Caco-2 (cell line): Measurements from ENCODE around the gene CD46. TPM values are rescaled to one million over a fixed set of nuclear protein-coding genes. Genes with fewer than 3 reads are reported as not detected.
"Not testable (repeated sequence)": the region's sequence is repeated elsewhere in the genome, so short reads cannot be mapped to it uniquely, and the experiment has no call there.

Source experiments
- BruUV-seq: library from RNA; stranded (reverse); fragments of 400-500 nt; replicated peaks from 2 replicates; lab custom pipeline; 2021; lab: Mats Ljungman, UMichigan
- CTCF ChIA-PET: fragments of 300-600 bp; sonication (Branson Sonifier 250); formaldehyde crosslinking; loops from one replicate; lab custom pipeline; 2022; ENCODE audit warnings: antibody characterized with exemption; lab: Charles Lee
- POLR2A ChIA-PET: fragments of 300-600 bp; sonication (Branson Sonifier 250); formaldehyde crosslinking; loops from one replicate; lab custom pipeline; 2022; ENCODE audit warnings: antibody characterized with exemption; lab: Charles Lee
- DNase-seq, 2 experiments: peaks; one replicate each; pipeline versions ENCODE4 v3.0.0 to v3.0.0-alpha.2; 2020 to 2022
- H3K27me3 ChIP-seq: replicated peaks from 2 replicates; pipeline ENCODE4 v1.6.0; 2011; ENCODE audit warnings: low read length; ENCODE audit not compliant: control insufficient read depth, insufficient read depth
- H3K36me3 ChIP-seq: 2 replicates; pipeline ENCODE4 v1.5.1; 2011; ENCODE audit warnings: low read length; ENCODE audit not compliant: control insufficient read depth, insufficient read depth
- H3K4me1 ChIP-seq: fragments of 250-450 bp; sonication (Bioruptor Pico); 2 replicates; pipeline ENCODE4 v1.5.1; 2020; ENCODE audit warnings: mild to moderate bottlenecking
- H3K4me3 ChIP-seq: 2 replicates; pipeline ENCODE4 v1.5.1; 2011; ENCODE audit warnings: low read depth, mild to moderate bottlenecking, control low read depth, low read length
- H3K9me3 ChIP-seq: fragments of 250-450 bp; sonication (Bioruptor Pico); 2 replicates; pipeline ENCODE4 v1.5.1; 2020; ENCODE audit warnings: mild to moderate bottlenecking, moderate library complexity
- H3K27ac Mint-ChIP-seq: one replicate; pipeline ENCODE4 v1.8.0; 2022; ENCODE audit warnings: mixed read lengths; ENCODE audit not compliant: unreplicated experiment
- H3K27me3 Mint-ChIP-seq: one replicate; pipeline ENCODE4 v1.8.0; 2022; ENCODE audit warnings: mixed read lengths; ENCODE audit not compliant: insufficient read depth, unreplicated experiment
- H3K36me3 Mint-ChIP-seq: one replicate; pipeline ENCODE4 v1.8.0; 2022; ENCODE audit warnings: mild to moderate bottlenecking, mixed read lengths; ENCODE audit not compliant: insufficient read depth, unreplicated experiment
- H3K4me1 Mint-ChIP-seq: one replicate; pipeline ENCODE4 v1.8.0; 2022; ENCODE audit warnings: low read depth, mixed read lengths; ENCODE audit not compliant: unreplicated experiment
- H3K4me3 Mint-ChIP-seq: one replicate; pipeline ENCODE4 v1.8.0; 2022; ENCODE audit warnings: mild to moderate bottlenecking, moderate library complexity, mixed read lengths; ENCODE audit not compliant: unreplicated experiment
- H3K9me3 Mint-ChIP-seq: one replicate; pipeline ENCODE4 v1.8.0; 2022; ENCODE audit warnings: mixed read lengths; ENCODE audit not compliant: unreplicated experiment
- intact Hi-C: fragments of 100-400 bp; cut with micrococcal nuclease; formaldehyde crosslinking; loops from one replicate; pipeline ENCODE4 v1.10.0; 2022; ENCODE audit not compliant: unreplicated experiment
- total RNA-seq: library from RNA; stranded (reverse); gene quantifications from 2 replicates; pipeline ENCODE4 v1.2.3, GENCODE V29; 2022
- TF ChIP-seq, protein P1 (sequence below), 2 experiments: fragments of 200-600 bp in 1 of 2; IDR thresholded peaks; 1 replicate in 1 of 2; 2 replicates in 1 of 2; pipeline versions ENCODE4 v1.5.1 to v1.8.0; 2011 to 2022; ENCODE audit warnings: antibody characterized with exemption in 1 of 2, control low read depth in 1 of 2, inconsistent platforms in 1 of 2, low read depth in 1 of 2, low read length in 1 of 2, mild to moderate bottlenecking in 1 of 2, moderate library complexity in 1 of 2; ENCODE audit not compliant: insufficient read depth in 1 of 2, severe bottlenecking in 1 of 2, unreplicated experiment in 1 of 2

CD46 gene
- total RNA-seq, 1 experiment from 2014 or later = 166 TPM

DNA sequence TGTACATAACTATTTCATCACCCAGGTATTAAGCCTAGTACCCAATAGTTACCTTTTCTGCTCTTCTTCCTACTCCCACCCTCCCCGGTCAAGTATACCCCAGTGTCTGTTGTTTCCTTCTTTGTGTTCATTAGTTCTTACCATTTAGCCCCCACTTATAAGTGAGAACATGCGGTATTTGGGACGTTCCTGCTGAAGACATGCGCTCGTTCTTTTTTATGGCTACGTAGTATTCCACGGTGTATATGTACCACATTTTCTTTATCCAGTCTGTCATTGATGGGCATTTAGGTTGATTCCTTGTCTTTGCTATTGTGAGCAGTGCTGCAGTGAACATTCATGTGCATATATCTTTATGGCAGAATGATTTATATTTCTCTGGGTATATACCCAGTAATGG lies 25.6 kb downstream of the CD46 start:
- H3K4me1 Mint-ChIP-seq, H3K36me3 ChIP-seq, intact Hi-C loops, H3K27me3 ChIP-seq, BruUV-seq, H3K4me3 Mint-ChIP-seq, H3K27ac Mint-ChIP-seq, H3K4me1 ChIP-seq, POLR2A ChIA-PET, H3K27me3 Mint-ChIP-seq, DNase-seq, CTCF ChIA-PET, H3K4me3 ChIP-seq, H3K9me3 ChIP-seq, H3K9me3 Mint-ChIP-seq: not testable (repeated sequence)
- H3K36me3 Mint-ChIP-seq = peaks cover 57% of the 10 kb centered on the region

DNA sequence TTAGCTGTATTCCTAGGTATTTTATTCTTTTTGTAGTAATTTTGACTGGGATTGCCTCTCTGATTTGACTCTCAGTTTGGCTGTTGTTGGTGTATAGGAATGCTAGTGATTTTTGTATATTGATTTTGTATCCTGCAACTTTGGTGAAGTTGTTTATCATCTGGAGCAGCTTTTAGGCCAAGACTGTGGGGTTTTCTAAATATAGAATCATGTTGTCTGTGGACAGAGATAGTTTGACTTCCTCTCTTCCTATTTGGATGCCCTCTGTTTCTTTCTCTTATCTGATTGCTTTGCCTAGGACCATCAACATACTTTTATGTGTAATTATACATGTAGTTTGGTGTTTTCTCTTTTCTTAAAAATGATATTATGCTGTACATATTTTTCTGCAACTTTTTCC lies 27.2 kb downstream of the CD46 start:
- H3K4me3 ChIP-seq = no peak overlapping the region
- Mint-ChIP-seq H3K4me1 (no peaks in the 10 kb centered on the region), H3K4me3 (no peak overlapping the region), H3K27ac (no peak overlapping the region), H3K27me3 (no peaks in the 10 kb centered on the region), H3K9me3 (peaks cover 9% of the 10 kb centered on the region), H3K36me3 (peaks cover 51% of the 10 kb centered on the region)
- H3K4me1 ChIP-seq = peaks cover 4% of the 10 kb centered on the region; the same call in 1 of the 2 replicates
- intact Hi-C loops = no loop called here
- no peaks in the 10 kb centered on the region for H3K36me3 ChIP-seq
- POLR2A ChIA-PET = no interaction called here
- BruUV-seq = no TSS peak
- H3K27me3 ChIP-seq = no peaks in the 10 kb centered on the region
- CTCF ChIA-PET = no interaction called here
- TF ChIP-seq, protein P1, sequence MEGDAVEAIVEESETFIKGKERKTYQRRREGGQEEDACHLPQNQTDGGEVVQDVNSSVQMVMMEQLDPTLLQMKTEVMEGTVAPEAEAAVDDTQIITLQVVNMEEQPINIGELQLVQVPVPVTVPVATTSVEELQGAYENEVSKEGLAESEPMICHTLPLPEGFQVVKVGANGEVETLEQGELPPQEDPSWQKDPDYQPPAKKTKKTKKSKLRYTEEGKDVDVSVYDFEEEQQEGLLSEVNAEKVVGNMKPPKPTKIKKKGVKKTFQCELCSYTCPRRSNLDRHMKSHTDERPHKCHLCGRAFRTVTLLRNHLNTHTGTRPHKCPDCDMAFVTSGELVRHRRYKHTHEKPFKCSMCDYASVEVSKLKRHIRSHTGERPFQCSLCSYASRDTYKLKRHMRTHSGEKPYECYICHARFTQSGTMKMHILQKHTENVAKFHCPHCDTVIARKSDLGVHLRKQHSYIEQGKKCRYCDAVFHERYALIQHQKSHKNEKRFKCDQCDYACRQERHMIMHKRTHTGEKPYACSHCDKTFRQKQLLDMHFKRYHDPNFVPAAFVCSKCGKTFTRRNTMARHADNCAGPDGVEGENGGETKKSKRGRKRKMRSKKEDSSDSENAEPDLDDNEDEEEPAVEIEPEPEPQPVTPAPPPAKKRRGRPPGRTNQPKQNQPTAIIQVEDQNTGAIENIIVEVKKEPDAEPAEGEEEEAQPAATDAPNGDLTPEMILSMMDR (IDR thresholded peaks at IDR 0.05; ENCODE audit: insufficient read depth in 1 of 2, low read depth in 1 of 2, low read length in 1 of 2, severe bottlenecking in 1 of 2, unreplicated experiment in 1 of 2) = no peak
- no peak for DNase-seq
- no peaks in the 10 kb centered on the region for H3K9me3 ChIP-seq

DNA sequence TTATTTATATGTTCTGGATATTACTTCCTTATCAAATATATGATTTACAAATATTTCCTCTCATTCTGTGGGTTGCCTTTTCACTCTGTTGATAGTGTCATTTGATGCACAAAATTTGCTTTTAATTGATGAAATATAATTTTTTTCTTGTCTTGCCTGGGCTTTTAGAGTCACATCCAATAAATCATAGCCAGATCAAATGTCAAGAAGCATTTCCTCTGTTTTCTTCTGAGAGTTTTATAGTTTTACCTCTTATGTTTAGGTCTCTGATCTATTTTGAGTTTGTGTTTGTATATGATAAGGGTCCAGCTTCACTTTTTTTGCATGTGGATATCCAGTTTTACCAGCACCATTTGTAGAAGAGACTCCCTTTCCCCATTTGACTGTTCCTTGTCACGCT lies 29.5 kb downstream of the CD46 start:
- Mint-ChIP-seq H3K9me3 (peaks cover 9% of the 10 kb centered on the region), H3K27ac (no peak overlapping the region), H3K27me3 (no peaks in the 10 kb centered on the region), H3K4me3 (no peak overlapping the region), H3K4me1 (no peaks in the 10 kb centered on the region), H3K36me3 (peaks cover 47% of the 10 kb centered on the region)
- Histone ChIP-seq H3K9me3 (no peaks in the 10 kb centered on the region), H3K4me1 (peaks cover 4% of the 10 kb centered on the region; the same call in 1 of the 2 replicates), H3K36me3 (no peaks in the 10 kb centered on the region), H3K4me3 (no peak overlapping the region), H3K27me3 (no peaks in the 10 kb centered on the region)
- BruUV-seq = no TSS peak
- CTCF ChIA-PET = no interaction called here
- no peak for DNase-seq
- TF ChIP-seq, protein P1 (IDR thresholded peaks at IDR 0.05; ENCODE audit: insufficient read depth in 1 of 2, low read depth in 1 of 2, low read length in 1 of 2, severe bottlenecking in 1 of 2, unreplicated experiment in 1 of 2) = no peak
- POLR2A ChIA-PET = no interaction called here
- intact Hi-C loops = no loop called here

DNA sequence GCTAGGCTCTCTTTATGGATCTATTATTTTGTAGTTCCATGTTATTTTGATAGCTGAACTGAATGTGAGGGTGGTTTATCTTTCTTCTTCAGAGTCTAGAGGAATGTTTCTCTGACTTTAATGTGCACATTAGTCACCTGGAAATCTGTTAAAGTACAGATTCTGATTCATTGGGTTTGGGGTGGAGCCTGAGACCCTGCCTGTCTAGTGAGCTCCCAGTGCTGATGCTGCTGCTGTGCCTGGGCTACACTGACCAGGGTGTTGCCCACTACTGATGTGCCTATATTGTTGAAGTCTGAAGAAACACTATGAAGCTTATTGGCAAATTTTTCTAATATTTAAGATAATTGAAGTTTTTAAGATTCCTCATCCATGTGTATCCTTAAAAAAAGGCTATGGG lies 35.9 kb downstream of the CD46 start:
- ChIA-PET POLR2A (no interaction called here), CTCF (interaction anchor here (0.6 to 1.7 kb wide), 2 partner anchors 9 to 89 kb away, joined by 3 to 9 read pairs; no protein-coding TSS in a partner anchor)

More for the DNA sequence above, 35.9 kb downstream of the CD46 start:
- Histone ChIP-seq H3K4me1 (peaks cover 31% of the 10 kb centered on the region), H3K4me3 (no peak overlapping the region), H3K36me3 (no peaks in the 10 kb centered on the region), H3K27me3 (no peaks in the 10 kb centered on the region), H3K9me3 (no peaks in the 10 kb centered on the region)
- H3K4me3 Mint-ChIP-seq = no peak overlapping the region
- DNase-seq = no peak
- no TSS peak for BruUV-seq
- H3K27ac Mint-ChIP-seq = no peak overlapping the region
- H3K4me1 Mint-ChIP-seq = peaks cover 13% of the 10 kb centered on the region
- H3K27me3 Mint-ChIP-seq = no peaks in the 10 kb centered on the region
- TF ChIP-seq, protein P1 (IDR thresholded peaks at IDR 0.05; ENCODE audit: insufficient read depth in 1 of 2, low read depth in 1 of 2, low read length in 1 of 2, severe bottlenecking in 1 of 2, unreplicated experiment in 1 of 2) = no peak
- H3K9me3 Mint-ChIP-seq = no peaks in the 10 kb centered on the region
- H3K36me3 Mint-ChIP-seq = peaks cover 45% of the 10 kb centered on the region
- intact Hi-C loops = no loop called here
